ENCODE results near the gene KAT6B. TPM values are rescaled to one million over a fixed set of nuclear protein-coding genes. Genes with fewer than 3 reads are reported as not detected.

The KAT6B gene
- total and polyA plus RNA-seq, 2 of the 8 experiments (the other 6 are each of a cell fraction or from before 2014, with no cell fraction given), result 7.3 to 30.8 TPM

DNA sequence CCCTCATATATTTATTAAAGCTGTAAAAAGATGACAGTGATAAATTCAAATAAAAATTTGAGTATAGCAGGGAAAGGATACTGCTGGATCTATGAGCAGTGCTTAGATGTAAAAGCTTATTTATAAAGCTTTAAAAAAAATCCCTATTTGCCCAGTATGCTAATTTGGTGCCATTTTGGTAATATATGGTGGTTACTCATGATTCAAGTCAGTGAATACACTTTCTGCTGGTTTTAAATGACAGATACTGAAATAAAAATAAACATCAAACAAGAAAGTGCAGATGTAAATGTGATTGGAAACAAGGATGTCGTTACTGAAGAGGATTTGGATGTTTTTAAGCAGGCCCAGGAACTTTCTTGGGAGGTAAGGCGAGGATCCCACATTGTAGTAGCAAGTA, 150.7 kb downstream of the KAT6B start (continued):
- TF ChIP-seq, protein P1, sequence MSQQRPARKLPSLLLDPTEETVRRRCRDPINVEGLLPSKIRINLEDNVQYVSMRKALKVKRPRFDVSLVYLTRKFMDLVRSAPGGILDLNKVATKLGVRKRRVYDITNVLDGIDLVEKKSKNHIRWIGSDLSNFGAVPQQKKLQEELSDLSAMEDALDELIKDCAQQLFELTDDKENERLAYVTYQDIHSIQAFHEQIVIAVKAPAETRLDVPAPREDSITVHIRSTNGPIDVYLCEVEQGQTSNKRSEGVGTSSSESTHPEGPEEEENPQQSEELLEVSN (IDR thresholded peaks at IDR 0.05), result no peak
- no peak for TF ChIP-seq SIN3A (conservative IDR thresholded peaks at IDR 0.05 in 1 of 2, IDR thresholded peaks at IDR 0.05 in 1 of 2; ENCODE audit: low read depth in 1 of 2, low read length in 2 of 2)

Measured in H1 (cell line).